H9 (cell line): Measurements from ENCODE around the gene VKORC1. TPM values are rescaled to one million over a fixed set of nuclear protein-coding genes. Genes with fewer than 3 reads are reported as not detected.

Experiments used
- DNase-seq: peaks from one replicate; pipeline ENCODE4 v3.0.0-alpha.2; 2017
- H2AFZ ChIP-seq: one replicate; pipeline ENCODE4 v1.6.1; 2013; ENCODE audit warnings: mild to moderate bottlenecking, low read length, control low read depth, moderate library complexity
- H2AK5ac ChIP-seq: 2 replicates; pipeline ENCODE4 v1.6.1; 2013; ENCODE audit warnings: low read length, control low read depth, mixed read lengths; ENCODE audit not compliant: insufficient read length
- H2BK120ac ChIP-seq: one replicate; pipeline ENCODE4 v1.6.1; 2013; ENCODE audit warnings: low read depth, mild to moderate bottlenecking, low read length, control low read depth, inconsistent platforms; ENCODE audit not compliant: poor library complexity, severe bottlenecking
- H2BK12ac ChIP-seq: 2 replicates; pipeline ENCODE4 v1.6.1; 2013; ENCODE audit warnings: low read length, control low read depth, mixed read lengths, low read depth; ENCODE audit not compliant: insufficient read length
- H2BK15ac ChIP-seq: 2 replicates; pipeline ENCODE4 v1.6.1; 2013; ENCODE audit warnings: low read depth, low read length, control low read depth
- H2BK20ac ChIP-seq: one replicate; pipeline ENCODE4 v1.6.1; 2013; ENCODE audit warnings: low read depth, mild to moderate bottlenecking, low read length, control low read depth, inconsistent platforms; ENCODE audit not compliant: poor library complexity, severe bottlenecking
- H2BK5ac ChIP-seq: 2 replicates; pipeline ENCODE4 v1.6.1; 2013; ENCODE audit warnings: low read length, control low read depth, mixed read lengths; ENCODE audit not compliant: insufficient read length
- H3K14ac ChIP-seq: 2 replicates; pipeline ENCODE4 v1.6.1; 2013; ENCODE audit warnings: low read length, control low read depth; ENCODE audit not compliant: insufficient read depth
- H3K18ac ChIP-seq: 2 replicates; pipeline ENCODE4 v1.6.1; 2013; ENCODE audit warnings: low read depth, mild to moderate bottlenecking, mixed read lengths, low read length, control low read depth; ENCODE audit not compliant: insufficient read length
- H3K23ac ChIP-seq: 2 replicates; pipeline ENCODE4 v1.6.1; 2013; ENCODE audit warnings: low read length, control low read depth, mixed read lengths, low read depth; ENCODE audit not compliant: insufficient read length
- H3K23me2 ChIP-seq: 2 replicates; pipeline ENCODE4 v1.6.1; 2013; ENCODE audit warnings: low read depth, mild to moderate bottlenecking, mixed read lengths, low read length, control low read depth; ENCODE audit not compliant: insufficient read length, poor library complexity, severe bottlenecking
- H3K27ac ChIP-seq: 2 replicates; pipeline ENCODE4 v1.5.1; 2013; ENCODE audit warnings: low read length, control low read depth, mixed read lengths, low read depth; ENCODE audit not compliant: insufficient read length
- H3K27me3 ChIP-seq: 2 replicates; pipeline ENCODE4 v1.6.1; 2013; ENCODE audit warnings: low read length, control low read depth, inconsistent platforms; ENCODE audit not compliant: insufficient read depth
- H3K4ac ChIP-seq: 2 replicates; pipeline ENCODE4 v1.6.1; 2013; ENCODE audit warnings: low read depth, mild to moderate bottlenecking, control low read depth, inconsistent platforms, low read length, moderate library complexity
- H3K4me1 ChIP-seq: 2 replicates; pipeline ENCODE4 v1.6.1; 2013; ENCODE audit warnings: low read length, control low read depth, inconsistent platforms; ENCODE audit not compliant: insufficient read depth
- H3K4me2 ChIP-seq: 2 replicates; pipeline ENCODE4 v1.6.1; 2013; ENCODE audit warnings: low read length, control low read depth, mixed read lengths; ENCODE audit not compliant: insufficient read length, insufficient read depth
- H3K56ac ChIP-seq: 2 replicates; pipeline ENCODE4 v1.6.1; 2013; ENCODE audit warnings: low read depth, mild to moderate bottlenecking, mixed read lengths, low read length, control low read depth; ENCODE audit not compliant: insufficient read length
- H3K79me1 ChIP-seq: 2 replicates; pipeline ENCODE4 v1.6.1; 2013; ENCODE audit warnings: low read depth, mild to moderate bottlenecking, moderate library complexity, low read length, control low read depth, inconsistent platforms; ENCODE audit not compliant: insufficient read depth, poor library complexity, severe bottlenecking
- H3K79me2 ChIP-seq: 2 replicates; pipeline ENCODE4 v1.6.1; 2013; ENCODE audit warnings: low read length, control low read depth, inconsistent platforms; ENCODE audit not compliant: insufficient read depth
- H3K9ac ChIP-seq: 2 replicates; pipeline ENCODE4 v1.6.1; 2013; ENCODE audit warnings: low read length, control low read depth, mixed read lengths; ENCODE audit not compliant: insufficient read length; ENCODE audit errors: extremely low read depth
- H3K9me3 ChIP-seq: one replicate; pipeline ENCODE4 v1.6.1; 2013; ENCODE audit warnings: low read depth, low read length, inconsistent platforms; ENCODE audit not compliant: control insufficient read depth
- H3T11ph ChIP-seq: one replicate; pipeline ENCODE4 v1.6.1; 2013; ENCODE audit warnings: mild to moderate bottlenecking, low read length, control low read depth, inconsistent platforms
- H4K20me1 ChIP-seq: one replicate; pipeline ENCODE4 v1.6.1; 2013; ENCODE audit not compliant: control insufficient read depth, insufficient read length, insufficient read depth
- H4K5ac ChIP-seq: 2 replicates; pipeline ENCODE4 v1.6.1; 2013; ENCODE audit warnings: low read depth, mild to moderate bottlenecking, mixed read lengths, low read length, control low read depth; ENCODE audit not compliant: insufficient read length
- H4K8ac ChIP-seq: replicated peaks from 2 replicates; pipeline ENCODE4 v1.6.1; 2013; ENCODE audit warnings: low read length, control low read depth, mixed read lengths, low read depth; ENCODE audit not compliant: insufficient read length
- H4K91ac ChIP-seq: 2 replicates; pipeline ENCODE4 v1.6.1; 2013; ENCODE audit warnings: low read depth, mild to moderate bottlenecking, moderate library complexity, mixed read lengths, low read length, control low read depth; ENCODE audit not compliant: insufficient read length
- H3K27ac Mint-ChIP-seq, 3 experiments: 2 replicates in 2 of 3; 3 replicates in 1 of 3; pipeline ENCODE4 v1.8.0; 2020 to 2021; ENCODE audit warnings: mixed read lengths in 3 of 3, mild to moderate bottlenecking in 1 of 3, moderate library complexity in 1 of 3
- H3K27me3 Mint-ChIP-seq: 2 replicates; pipeline ENCODE4 v1.8.0; 2021; ENCODE audit warnings: low read depth, mild to moderate bottlenecking, moderate library complexity, mixed read lengths
- H3K36me3 Mint-ChIP-seq, 3 experiments: 2 replicates in 2 of 3; 3 replicates in 1 of 3; pipeline ENCODE4 v1.8.0; 2020 to 2021; ENCODE audit warnings: low read depth in 3 of 3, mixed read lengths in 3 of 3; ENCODE audit not compliant: insufficient read depth in 1 of 3
- H3K4me1 Mint-ChIP-seq, 2 experiments: 2 replicates each; pipeline ENCODE4 v1.8.0; 2020; ENCODE audit warnings: mixed read lengths in 2 of 2
- H3K4me3 Mint-ChIP-seq, 2 experiments: 2 replicates in 1 of 2; 3 replicates in 1 of 2; pipeline ENCODE4 v1.8.0; 2020 to 2021; ENCODE audit warnings: mild to moderate bottlenecking in 2 of 2, mixed read lengths in 2 of 2, moderate library complexity in 1 of 2
- H3K9me3 Mint-ChIP-seq, 2 experiments: 2 replicates in 1 of 2; 3 replicates in 1 of 2; pipeline ENCODE4 v1.8.0; 2020; ENCODE audit warnings: mild to moderate bottlenecking in 2 of 2, mixed read lengths in 2 of 2, moderate library complexity in 1 of 2
- CTCF ChIP-seq: fragments of 200-600 bp; sonication (generic); conservative IDR thresholded peaks from 3 replicates; pipeline ENCODE4 v1.8.0; 2021; ENCODE audit warnings: antibody characterized with exemption, mild to moderate bottlenecking
- WGBS: extraction: QIAGEN DNeasy Blood & Tissue Kit; methylation state at CpG from one replicate; pipeline ENCODE4 v1.1.7; 2013; ENCODE audit warnings: missing lambda C conversion rate, low lambda C conversion rate, mixed read lengths; ENCODE audit not compliant: insufficient read length; ENCODE audit errors: extremely low coverage; 5-methylcytosine and 5-hydroxymethylcytosine counted together
- total RNA-seq: library from RNA; stranded (reverse); gene quantifications from 2 replicates; pipeline ENCODE4 v1.2.1, GENCODE V29; 2021

Gene VKORC1
- total RNA-seq, 1 experiment from 2014 or later: 93.9 TPM

- H3T11ph ChIP-seq: no peak overlapping the region
- H3K4me1 ChIP-seq: no peaks in the 10 kb centered on the region
- no peak overlapping the region for H3K18ac ChIP-seq
- WGBS: no CpG with 5 or more reads among the region's 40 CpGs
- DNase-seq: no peak
- H4K5ac ChIP-seq: no peak overlapping the region
- H3K9ac ChIP-seq: no peak overlapping the region
- H2BK5ac ChIP-seq: no peak overlapping the region
- no peaks in the 10 kb centered on the region for H3K27me3 ChIP-seq
- H2BK120ac ChIP-seq: no peak overlapping the region
- H3K23me2 ChIP-seq: no peaks in the 10 kb centered on the region
- H3K9me3 ChIP-seq: no peaks in the 10 kb centered on the region
- H4K20me1 ChIP-seq: peaks cover 4% of the 10 kb centered on the region
- H2BK12ac ChIP-seq: no peak overlapping the region
- no peak overlapping the region for H2BK15ac ChIP-seq
- no peak overlapping the region for H3K27ac Mint-ChIP-seq
- no peak overlapping the region for H2AFZ ChIP-seq
- H3K4me1 Mint-ChIP-seq: peaks cover under 1 to 4% of the 10 kb centered on the region in 2 experiments
- H3K56ac ChIP-seq: no peak overlapping the region
- no peak overlapping the region for H3K27ac ChIP-seq
- H3K79me2 ChIP-seq: peaks cover 2% of the 10 kb centered on the region; the same call in 1 of the 2 replicates
- no peak overlapping the region for H3K23ac ChIP-seq
- H4K91ac ChIP-seq: no peak overlapping the region
- H3K36me3 Mint-ChIP-seq: peaks cover 31 to 59% (median 57%) of the 10 kb centered on the region in 3 experiments; a peak in 6 of 7 replicates
- no peaks in the 10 kb centered on the region for H3K9me3 Mint-ChIP-seq
- TF ChIP-seq CTCF: no peak
- no peak overlapping the region for H4K8ac ChIP-seq
- H3K4me2 ChIP-seq: no peak overlapping the region
- no peaks in the 10 kb centered on the region for H3K79me1 ChIP-seq
- no peak overlapping the region for H2AK5ac ChIP-seq
- H2BK20ac ChIP-seq: no peak overlapping the region
- H3K14ac ChIP-seq: no peak overlapping the region
- no peak overlapping the region for H3K4me3 Mint-ChIP-seq
- H3K27me3 Mint-ChIP-seq: no peaks in the 10 kb centered on the region
- H3K4ac ChIP-seq: no peak overlapping the region
These were observed 14.5 kb downstream of the VKORC1 start for GRCh38 chr16:31080035-31080629.
